ENCODE data around the gene MISP3.
"Not testable (repeated sequence)": the region's sequence is repeated elsewhere in the genome, so short reads cannot be mapped to it uniquely, and the experiment has no call there.

DNA sequence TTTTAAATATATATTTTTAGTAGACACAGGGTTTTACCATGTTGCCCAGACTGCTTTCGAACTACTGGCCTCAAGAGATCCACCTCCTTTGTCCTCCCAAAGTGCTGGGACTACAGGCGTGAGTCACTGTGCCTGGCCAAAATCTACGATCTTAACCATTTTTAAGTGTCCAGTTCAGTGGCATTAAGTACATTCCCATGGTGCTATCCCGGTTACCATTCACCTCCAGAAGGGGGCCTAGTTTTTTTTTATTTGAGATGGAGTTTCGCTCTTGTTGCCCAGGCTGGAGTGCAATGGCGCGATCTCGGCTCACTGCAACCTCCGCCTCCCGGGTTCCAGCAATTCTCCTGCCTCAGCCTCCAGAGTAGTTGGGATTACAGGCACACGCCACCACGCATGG lies 37.4 kb upstream of the MISP3 start:
- TF ChIP-seq, protein P1, sequence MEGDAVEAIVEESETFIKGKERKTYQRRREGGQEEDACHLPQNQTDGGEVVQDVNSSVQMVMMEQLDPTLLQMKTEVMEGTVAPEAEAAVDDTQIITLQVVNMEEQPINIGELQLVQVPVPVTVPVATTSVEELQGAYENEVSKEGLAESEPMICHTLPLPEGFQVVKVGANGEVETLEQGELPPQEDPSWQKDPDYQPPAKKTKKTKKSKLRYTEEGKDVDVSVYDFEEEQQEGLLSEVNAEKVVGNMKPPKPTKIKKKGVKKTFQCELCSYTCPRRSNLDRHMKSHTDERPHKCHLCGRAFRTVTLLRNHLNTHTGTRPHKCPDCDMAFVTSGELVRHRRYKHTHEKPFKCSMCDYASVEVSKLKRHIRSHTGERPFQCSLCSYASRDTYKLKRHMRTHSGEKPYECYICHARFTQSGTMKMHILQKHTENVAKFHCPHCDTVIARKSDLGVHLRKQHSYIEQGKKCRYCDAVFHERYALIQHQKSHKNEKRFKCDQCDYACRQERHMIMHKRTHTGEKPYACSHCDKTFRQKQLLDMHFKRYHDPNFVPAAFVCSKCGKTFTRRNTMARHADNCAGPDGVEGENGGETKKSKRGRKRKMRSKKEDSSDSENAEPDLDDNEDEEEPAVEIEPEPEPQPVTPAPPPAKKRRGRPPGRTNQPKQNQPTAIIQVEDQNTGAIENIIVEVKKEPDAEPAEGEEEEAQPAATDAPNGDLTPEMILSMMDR (IDR thresholded peaks at IDR 0.05; ENCODE audit: insufficient read depth, low read depth, low read length) = not testable (repeated sequence)
- not testable (repeated sequence) for TF ChIP-seq EZH2 (IDR thresholded peaks at IDR 0.05; ENCODE audit: insufficient read depth, low read length)
